ENCODE results near the gene GNAT3. TPM values are rescaled to one million over a fixed set of nuclear protein-coding genes. Genes with fewer than 3 reads are reported as not detected.

GNAT3 gene
- total and polyA plus RNA-seq, 2 of the 8 experiments (the other 6 are each of a cell fraction or from before 2014, with no cell fraction given) = not detected

- H4K91ac ChIP-seq (replicated peaks; ENCODE audit: insufficient read length, low read length) = no peak overlapping the region
- no peak overlapping the region for H2BK120ac ChIP-seq (replicated peaks; ENCODE audit: low read depth, low read length)
- no peaks in the 10 kb centered on the region for H3K79me2 ChIP-seq (ENCODE audit: control insufficient read depth in 1 of 2, insufficient read depth in 2 of 2, low read length in 2 of 2)
- no peak overlapping the region for H2AK5ac ChIP-seq (ENCODE audit: low read depth, low read length)
- H3K9ac ChIP-seq (replicated peaks in 1 of 4; ENCODE audit: extremely low read depth in 1 of 4, low read depth in 3 of 4, low read length in 3 of 4) = no peak overlapping the region
- H2AFZ ChIP-seq (ENCODE audit: low read length) = no peak overlapping the region
- H3K4me2 ChIP-seq (ENCODE audit: insufficient read depth in 1 of 2, low read depth in 2 of 2, low read length in 2 of 2) = no peak overlapping the region
- WGBS, 2 experiments (ENCODE audit: extremely low coverage in 1 of 2, insufficient coverage in 1 of 2, insufficient read length in 1 of 2, insufficient replicate concordance in 2 of 2, low coverage in 1 of 2, low lambda C conversion rate in 2 of 2, missing lambda C conversion rate in 1 of 2) = 88% methylated on average over 2 of the region's 2 CpGs; no CpG with 5 or more reads in 1 of the 2 experiments
- no peaks in the 10 kb centered on the region for H3K9me3 ChIP-seq (ENCODE audit: insufficient read depth in 2 of 2, low read depth in 1 of 2, low read length in 1 of 2)
- H2BK5ac ChIP-seq (ENCODE audit: low read depth, low read length) = no peak overlapping the region
- POLR2A ChIA-PET (ENCODE audit: partially characterized antibody) = no interaction called here
- H3K36me3 ChIP-seq (ENCODE audit: control insufficient read depth in 2 of 4, insufficient read depth in 4 of 4, low read length in 3 of 4) = no peaks in the 10 kb centered on the region
- no peak overlapping the region for H3K27ac ChIP-seq (ENCODE audit: low read depth, low read length)
- no peak overlapping the region for H4K5ac ChIP-seq (ENCODE audit: insufficient read length, low read depth, low read length)
- DNase-seq (ENCODE audit: low read depth in 1 of 2, low spot score in 2 of 2) = no peak
- no peak for FAIRE-seq
- H3K18ac ChIP-seq (ENCODE audit: extremely low read depth, low read length) = no peak overlapping the region
- H3K14ac ChIP-seq (ENCODE audit: insufficient read length) = no peak overlapping the region
- H4K20me1 ChIP-seq (replicated peaks in 1 of 2; ENCODE audit: control insufficient read depth in 1 of 2, insufficient read depth in 2 of 2, low read length in 2 of 2) = no peaks in the 10 kb centered on the region
- H3K4ac ChIP-seq (replicated peaks; ENCODE audit: insufficient read length, low read depth, low read length) = no peak overlapping the region
- no peak overlapping the region for H4K8ac ChIP-seq (ENCODE audit: extremely low read depth, insufficient read depth, low read length)
- CTCF ChIA-PET (ENCODE audit: partially characterized antibody) = interaction anchor here (0.9 to 1.3 kb wide), 2 partner anchors 17 to 38 kb away, joined by 3 to 4 read pairs; no protein-coding TSS in a partner anchor
- no peak overlapping the region for H2BK12ac ChIP-seq (ENCODE audit: low read depth, low read length)
- no peak overlapping the region for H2BK20ac ChIP-seq (ENCODE audit: low read length)
- H3K4me3 ChIP-seq (ENCODE audit: extremely low read depth in 1 of 4, insufficient read depth in 2 of 4, low read depth in 3 of 4, low read length in 4 of 4) = no peak overlapping the region
- H3K23ac ChIP-seq (ENCODE audit: insufficient read length) = no peak overlapping the region
- H2BK15ac ChIP-seq (ENCODE audit: low read length) = no peak overlapping the region
- H3K23me2 ChIP-seq (ENCODE audit: low read depth, low read length) = no peaks in the 10 kb centered on the region
- no peaks in the 10 kb centered on the region for H3K4me1 ChIP-seq (replicated peaks in 1 of 4; ENCODE audit: control insufficient read depth in 3 of 4, insufficient read depth in 4 of 4, low read length in 3 of 4)
- H3K27me3 ChIP-seq (replicated peaks in 1 of 4; ENCODE audit: control insufficient read depth in 3 of 4, extremely low read depth in 1 of 4, insufficient read depth in 3 of 4, low read length in 3 of 4) = no peaks in the 10 kb centered on the region
- no peak overlapping the region for H3K56ac ChIP-seq (replicated peaks; ENCODE audit: insufficient read length, low read depth, low read length)
- no peaks in the 10 kb centered on the region for H3K79me1 ChIP-seq (ENCODE audit: low read depth, low read length)
- TF ChIP-seq TAF1 (IDR thresholded peaks at IDR 0.05; ENCODE audit: low read depth, low read length) (no peak), EP300 (IDR thresholded peaks at IDR 0.05; ENCODE audit: borderline replicate concordance in 1 of 2, low read depth in 2 of 2, low read length in 2 of 2) (no peak), GABPA (IDR thresholded peaks at IDR 0.05; ENCODE audit: borderline replicate concordance, insufficient read depth, low read length) (no peak), CTCF (IDR thresholded peaks at IDR 0.05; ENCODE audit: control extremely low read depth in 1 of 3, insufficient read depth in 1 of 3, low read depth in 1 of 3, low read length in 3 of 3) (no peak), EGR1 (IDR thresholded peaks at IDR 0.05; ENCODE audit: borderline replicate concordance, low read depth, low read length) (no peak), RAD21 (IDR thresholded peaks at IDR 0.05 in 1 of 2, conservative IDR thresholded peaks at IDR 0.05 in 1 of 2; ENCODE audit: low read depth in 2 of 2, low read length in 2 of 2) (no peak), RXRA (IDR thresholded peaks at IDR 0.05; ENCODE audit: insufficient read depth, low read depth, low read length) (no peak), TAF7 (optimal IDR thresholded peaks at IDR 0.05; ENCODE audit: borderline replicate concordance, low read depth, low read length) (no peak), KDM4A (IDR thresholded peaks at IDR 0.05; ENCODE audit: low read depth, low read length, severe bottlenecking) (no peak)
Measured at GRCh38 chr7:80411621-80412020, 100.2 kb downstream of the GNAT3 start.

All from H1 (cell line).